Daoy (cell line): ENCODE data around the gene PHTF2. TPM values are rescaled to one million over a fixed set of nuclear protein-coding genes. Genes with fewer than 3 reads are reported as not detected.

Source experiments
- DNase-seq: peaks from one replicate; pipeline ENCODE4 v3.0.0-alpha.2; 2015; ENCODE audit warnings: low read depth
- total RNA-seq: library from RNA; depleted of rRNA; stranded (reverse); fragments of >200 nt; shearing (Covaris generic); gene quantifications from 2 replicates; pipeline ENCODE4 v1.2.3, GENCODE V29; 2014

The PHTF2 gene
- total RNA-seq, 1 experiment from 2014 or later: 26.9 TPM

- DNase-seq: peak; percentile 6
Measured at GRCh38 chr7:77877791-77878190, 79.2 kb downstream of the PHTF2 start.

GRCh38 chr7:77878500-77878899 is 79.9 kb downstream of the PHTF2 start:
- no peak for DNase-seq

GRCh38 chr7:77879272-77879671 is 80.7 kb downstream of the PHTF2 start:
- no peak for DNase-seq

GRCh38 chr7:77881871-77882270 is 83.3 kb downstream of the PHTF2 start:
- DNase-seq: no peak

- no peak for DNase-seq
Measured at GRCh38 chr7:77885155-77885554, 86.6 kb downstream of the PHTF2 start.

- DNase-seq: no peak
Measured at GRCh38 chr7:77887567-77887966, 89.0 kb downstream of the PHTF2 start.

- DNase-seq: no peak
Measured at GRCh38 chr7:77888998-77889397, 90.4 kb downstream of the PHTF2 start.

GRCh38 chr7:77893813-77894212 is 95.2 kb downstream of the PHTF2 start:
- DNase-seq: no peak

- DNase-seq: no peak
Measured at GRCh38 chr7:77894574-77895091, 96.1 kb downstream of the PHTF2 start.

GRCh38 chr7:77895905-77896304 is 97.3 kb downstream of the PHTF2 start:
- no peak for DNase-seq

- no peak for DNase-seq
Measured at GRCh38 chr7:77897004-77897547, 98.5 kb downstream of the PHTF2 start.

GRCh38 chr7:77899516-77899915 is 100.9 kb downstream of the PHTF2 start:
- DNase-seq: no peak

- DNase-seq: peak; percentile 5
Measured at GRCh38 chr7:77903597-77903996, 105.0 kb downstream of the PHTF2 start.

GRCh38 chr7:77904252-77904651 is 105.7 kb downstream of the PHTF2 start:
- DNase-seq: no peak

GRCh38 chr7:77907281-77907680 is 108.7 kb downstream of the PHTF2 start:
- DNase-seq: no peak

- DNase-seq: no peak
Measured at GRCh38 chr7:77908664-77909063, 110.1 kb downstream of the PHTF2 start.

GRCh38 chr7:77910124-77910523 is 111.6 kb downstream of the PHTF2 start:
- no peak for DNase-seq

GRCh38 chr7:77912293-77912692 is 113.7 kb downstream of the PHTF2 start:
- DNase-seq: no peak

GRCh38 chr7:77913977-77914607 is 115.5 kb downstream of the PHTF2 start:
- no peak for DNase-seq

GRCh38 chr7:77917500-77918262 is 119.1 kb downstream of the PHTF2 start:
- DNase-seq: no peak

- DNase-seq: no peak
Measured at GRCh38 chr7:77918676-77919075, 120.1 kb downstream of the PHTF2 start.

GRCh38 chr7:77923419-77923818 is 124.8 kb downstream of the PHTF2 start:
- no peak for DNase-seq

GRCh38 chr7:77930496-77930895 is 131.9 kb downstream of the PHTF2 start:
- no peak for DNase-seq
